SKM-1 treated with dmso at 0.1 percent for 144 hours (cell line): ENCODE data around the gene FILIP1L.
A peak's percentile ranks its signal among the peaks of the same experiment; 100 is the strongest.

Experiments
- DNase-seq: peaks from one replicate; lab custom pipeline; 2025; ENCODE audit not compliant: unreplicated experiment; lab: John Stamatoyannopoulos, UW

FILIP1L gene

DNA sequence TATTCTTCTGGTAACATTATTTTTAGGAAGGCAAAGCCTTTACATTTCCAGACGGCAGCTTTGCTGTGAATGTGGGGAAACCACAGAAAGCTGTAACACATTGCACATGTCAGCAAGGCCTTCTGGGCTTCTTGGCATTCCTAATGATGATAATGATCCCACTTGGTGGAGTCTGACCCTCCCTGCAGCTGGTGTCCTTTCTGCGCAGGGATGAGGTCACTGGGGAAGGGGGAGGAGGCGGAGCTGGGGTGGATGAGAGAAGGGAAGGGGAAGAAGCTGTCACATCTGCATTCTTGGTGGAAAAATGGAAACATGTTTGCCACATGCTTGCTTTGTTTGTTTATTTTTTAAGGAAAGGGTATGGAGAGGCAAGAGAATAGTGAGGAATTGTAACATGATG is 68.6 kb downstream of the FILIP1L start:
- no peak for DNase-seq

DNA sequence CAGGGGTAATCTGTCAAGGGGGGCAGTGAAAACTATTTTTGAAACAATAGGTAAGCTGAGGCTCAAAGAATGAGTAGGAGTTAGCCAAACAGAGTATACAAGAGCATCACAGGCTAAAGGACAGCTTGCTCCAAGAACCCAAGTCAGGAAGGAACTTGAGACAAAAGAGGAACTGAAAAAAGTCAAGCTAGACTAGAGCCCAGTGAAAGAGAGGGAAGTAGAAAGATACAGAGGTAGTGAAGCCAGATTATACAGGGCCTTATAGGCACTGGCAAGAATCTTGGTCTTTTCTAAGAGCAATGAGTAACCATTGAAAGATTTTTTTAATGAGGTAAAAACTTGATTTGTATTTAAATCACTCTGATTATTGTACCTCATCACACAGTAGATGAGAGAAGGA is 69.9 kb downstream of the FILIP1L start:
- DNase-seq, result peak; percentile 95

DNA sequence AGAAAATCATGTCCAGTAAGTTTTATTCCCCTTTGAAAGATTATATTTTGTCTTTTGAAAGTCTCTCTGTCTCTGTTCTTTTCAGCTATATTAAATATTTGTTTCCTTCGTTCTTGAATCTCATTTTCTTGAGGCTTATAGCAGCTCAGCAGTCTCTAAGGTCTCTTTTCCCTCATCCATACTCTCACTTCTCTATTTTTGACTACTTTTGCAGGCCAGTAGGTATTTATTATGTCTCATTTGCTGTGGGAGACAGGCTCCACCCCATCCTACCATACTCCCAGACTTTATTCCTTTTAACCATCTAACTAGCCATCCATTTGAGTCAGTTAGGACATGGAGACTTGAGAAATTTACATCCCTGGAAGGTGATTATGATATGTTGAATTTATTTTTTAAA is 71.0 kb downstream of the FILIP1L start:
- DNase-seq, result no peak

GRCh38 chr3:100042166-100042981 is 71.9 kb downstream of the FILIP1L start:
- DNase-seq, result no peak

DNA sequence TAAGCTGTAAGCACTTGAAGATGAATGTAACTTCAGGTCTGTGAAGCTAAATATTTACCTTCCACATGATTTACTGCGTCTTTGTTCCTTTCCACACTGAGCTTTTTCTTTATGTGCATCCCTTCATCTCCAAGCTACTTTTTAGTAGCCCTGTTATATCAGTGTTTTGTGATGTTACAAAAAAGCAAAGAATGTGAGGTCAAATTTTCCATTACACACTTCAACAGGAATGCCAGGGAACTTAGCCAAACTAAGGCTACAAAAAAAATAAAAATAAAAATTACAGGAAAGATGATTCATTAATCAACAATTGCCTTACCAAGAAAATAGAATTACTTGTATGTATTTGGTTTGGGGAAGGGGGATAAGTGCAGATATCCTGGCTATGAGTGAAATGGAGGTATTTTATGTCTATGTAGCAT is 73.0 kb downstream of the FILIP1L start:
- no peak for DNase-seq

GRCh38 chr3:100040451-100041225 is 73.7 kb downstream of the FILIP1L start:
- no peak for DNase-seq

DNA sequence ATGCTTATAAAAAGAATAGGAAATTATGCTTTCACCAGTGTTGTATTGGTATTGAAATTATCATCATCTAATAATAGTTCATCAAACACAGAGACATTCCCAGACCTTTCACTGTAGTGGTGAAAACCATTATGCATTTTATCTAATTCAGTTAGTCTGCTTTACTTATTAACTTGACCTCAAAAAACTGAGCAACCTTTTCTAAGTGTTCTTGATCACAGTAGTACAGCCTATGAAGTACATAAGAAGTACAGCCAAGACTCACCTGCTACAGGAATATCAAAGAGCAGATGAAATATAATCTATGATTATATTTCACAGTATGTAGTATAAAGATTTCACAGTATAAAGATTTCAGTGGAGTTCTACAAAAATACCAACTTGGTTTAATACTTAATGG is 75.2 kb downstream of the FILIP1L start:
- no peak for DNase-seq

DNA sequence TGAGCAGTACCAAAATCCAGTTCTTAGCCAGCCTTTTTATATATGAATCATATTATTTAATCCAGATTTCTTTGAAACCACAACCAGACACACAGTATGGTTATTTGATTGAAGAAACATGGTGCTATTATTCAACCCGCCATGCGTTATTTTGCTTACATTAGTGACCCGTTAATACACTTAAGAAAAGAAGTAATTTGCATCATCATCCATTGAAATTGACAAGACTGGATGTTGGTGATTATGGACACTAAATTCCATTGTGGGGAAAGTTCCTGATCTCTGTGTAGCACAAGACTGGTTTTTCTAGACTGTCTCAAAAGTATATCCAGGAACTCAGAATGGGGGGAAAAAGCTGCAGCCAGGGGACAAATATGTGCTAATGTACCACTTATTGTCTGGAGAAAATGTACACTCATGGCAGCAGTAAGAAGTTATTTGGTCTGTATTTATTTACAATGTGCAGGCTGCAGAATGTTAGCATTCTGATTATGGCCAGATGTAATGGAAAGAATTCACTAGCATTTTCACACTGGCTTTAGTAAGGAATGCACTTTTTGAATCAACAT is 80.3 kb downstream of the FILIP1L start:
- no peak for DNase-seq

DNA sequence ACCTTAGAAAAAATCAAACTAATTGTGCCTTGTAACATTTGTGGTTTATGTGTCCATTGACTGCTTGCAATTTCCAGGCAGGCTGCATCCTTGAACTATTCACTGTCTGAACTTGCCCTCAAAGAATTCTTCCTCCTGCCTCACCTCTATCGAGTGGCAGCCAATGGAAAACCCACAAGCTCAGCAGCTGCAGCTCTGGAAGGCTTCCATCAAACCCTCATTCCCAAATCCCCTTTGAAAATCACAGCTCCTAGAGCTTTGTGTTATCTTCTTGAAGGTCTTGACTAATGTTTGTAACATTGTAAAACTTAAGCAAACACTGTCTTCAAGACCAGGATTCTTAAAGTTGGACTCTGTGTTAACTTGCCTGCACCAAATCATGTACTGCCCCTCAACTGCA is 81.1 kb downstream of the FILIP1L start:
- DNase-seq, result no peak

DNA sequence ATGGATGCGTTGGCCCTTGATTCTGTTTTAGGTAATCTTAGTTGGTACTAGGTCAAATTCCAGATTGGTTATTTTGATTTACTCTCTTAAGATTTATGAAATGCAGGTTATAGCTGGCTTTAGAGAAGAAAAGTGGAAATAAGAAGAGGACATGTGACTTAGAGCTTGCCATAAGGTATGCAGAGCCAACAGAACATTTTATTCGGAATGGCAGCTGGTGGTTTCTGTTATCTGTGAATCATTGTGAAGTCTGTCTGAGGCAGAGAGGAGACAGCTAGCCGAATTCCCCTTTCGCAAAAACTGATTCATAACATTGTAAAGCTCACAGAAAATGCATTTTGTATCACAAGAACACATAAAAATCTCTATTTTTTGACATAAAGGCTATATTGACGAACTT is 82.1 kb downstream of the FILIP1L start:
- DNase-seq, result no peak

GRCh38 chr3:100030914-100031425 is 83.3 kb downstream of the FILIP1L start:
- no peak for DNase-seq

DNA sequence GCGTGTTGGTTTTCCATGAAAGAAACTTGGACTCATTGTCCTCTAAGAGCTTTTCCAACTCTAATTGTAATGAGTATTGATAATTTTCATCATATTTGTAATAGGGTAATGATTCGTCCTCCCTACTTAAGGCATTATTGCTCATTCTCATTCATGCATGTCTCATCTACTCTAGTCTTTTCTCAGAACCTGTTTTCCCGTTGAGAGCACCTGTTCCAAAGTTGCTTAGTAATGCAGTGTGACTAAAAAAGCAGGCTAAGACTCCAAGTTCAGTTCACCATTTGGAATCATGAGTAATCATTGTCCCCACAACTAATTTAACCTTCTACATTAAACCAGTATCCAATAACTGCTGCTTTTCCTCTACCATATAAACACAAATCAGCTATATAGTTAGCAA is 84.0 kb downstream of the FILIP1L start:
- DNase-seq, result no peak

DNA sequence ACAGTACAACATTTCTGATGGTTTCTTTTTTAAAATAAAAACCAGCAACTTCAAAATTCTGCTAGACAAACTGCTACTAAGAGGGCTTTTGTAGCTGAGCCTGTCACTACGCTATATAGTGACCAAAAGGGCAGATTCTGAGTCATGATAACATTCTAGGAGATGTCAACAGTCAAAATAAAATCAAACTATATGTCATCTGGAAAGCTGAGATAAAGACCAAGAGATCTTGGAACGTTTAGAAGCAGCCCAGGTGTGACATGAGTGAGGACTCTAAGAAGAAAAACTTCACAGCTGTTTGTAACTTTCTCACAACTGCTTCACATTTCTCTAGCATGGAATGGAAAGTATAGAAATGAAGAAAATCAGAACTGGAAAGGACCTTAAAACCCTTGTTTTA is 84.6 kb downstream of the FILIP1L start:
- DNase-seq, result no peak

- no peak for DNase-seq
Observed at GRCh38 chr3:100029052-100029451, 85.2 kb downstream of the FILIP1L start.

DNA sequence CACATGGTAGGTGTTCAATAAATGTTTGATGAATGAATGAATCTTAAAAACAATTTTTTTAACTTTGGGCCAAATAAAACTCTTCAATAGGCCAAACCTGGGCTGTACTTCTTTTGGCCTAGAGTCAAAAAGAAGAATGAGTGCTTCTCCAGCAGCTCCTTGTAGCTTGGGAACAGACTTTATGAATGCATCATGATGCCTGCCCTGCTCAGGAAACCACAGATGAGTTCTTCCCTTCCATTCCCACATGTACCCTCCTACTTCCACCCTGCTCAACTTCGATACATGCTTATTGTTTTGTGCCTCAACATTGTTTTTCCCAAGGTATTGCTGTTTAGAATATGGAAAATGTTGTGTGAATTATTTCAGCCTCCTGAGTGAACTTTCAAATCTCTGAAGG is 87.0 kb downstream of the FILIP1L start:
- no peak for DNase-seq

GRCh38 chr3:100024520-100025303 is 89.6 kb downstream of the FILIP1L start:
- no peak for DNase-seq

DNA sequence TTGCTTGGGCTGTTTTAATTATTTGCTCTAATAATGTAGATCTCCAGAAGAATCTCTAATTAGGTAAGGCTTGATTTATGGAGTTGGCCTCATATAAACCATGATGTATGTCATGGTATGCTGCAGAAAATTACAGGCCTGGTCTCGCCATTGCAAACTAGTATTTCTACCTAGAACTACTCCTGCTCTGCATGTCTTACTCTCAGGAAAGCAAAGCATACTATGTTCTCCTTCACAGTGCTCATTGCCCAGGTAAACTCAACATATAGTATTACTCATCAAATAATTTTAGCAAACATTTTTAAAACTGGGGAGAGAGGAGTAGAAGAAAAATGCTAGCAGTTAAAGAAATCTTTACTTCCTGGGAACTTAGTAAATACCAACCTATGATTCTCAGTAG is 90.7 kb downstream of the FILIP1L start:
- no peak for DNase-seq

DNA sequence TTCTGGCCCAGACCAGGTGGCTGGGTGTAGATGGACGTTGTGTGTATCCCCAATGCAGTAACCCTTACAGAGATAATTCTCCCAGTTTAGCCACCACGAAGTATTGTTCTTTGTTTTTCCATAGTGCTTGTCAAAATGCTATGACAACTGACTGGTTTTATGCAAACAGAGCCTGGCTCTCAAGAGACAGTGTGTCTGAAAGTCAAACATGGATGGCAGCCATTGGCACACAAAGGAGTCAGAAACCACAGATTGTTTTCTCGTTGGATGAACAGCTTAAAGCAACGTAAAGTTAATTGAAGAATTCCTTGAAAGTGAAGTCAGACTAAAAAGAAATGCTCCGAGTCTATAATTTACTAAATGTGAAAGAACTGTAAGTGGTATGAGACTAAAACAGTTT is 91.2 kb downstream of the FILIP1L start:
- DNase-seq, result no peak

DNA sequence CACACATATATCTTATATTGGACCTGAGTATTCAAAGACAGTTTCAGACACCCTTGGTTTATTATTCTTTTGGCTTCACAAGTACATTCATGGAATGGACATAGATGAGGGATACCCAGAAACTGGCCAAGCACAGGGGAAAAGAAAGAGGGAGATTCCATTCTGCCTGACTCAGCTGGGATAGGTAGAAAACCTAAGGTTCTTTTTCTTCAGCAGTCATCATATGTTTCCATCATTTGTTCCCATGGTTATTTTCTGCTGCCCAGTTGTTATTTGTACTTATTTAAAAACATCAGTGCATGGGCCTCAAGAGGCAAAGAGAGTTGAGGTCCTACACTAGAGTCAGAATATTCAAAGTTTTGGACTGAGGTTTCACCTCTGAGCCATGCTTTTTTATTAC is 91.8 kb downstream of the FILIP1L start:
- DNase-seq, result no peak

DNA sequence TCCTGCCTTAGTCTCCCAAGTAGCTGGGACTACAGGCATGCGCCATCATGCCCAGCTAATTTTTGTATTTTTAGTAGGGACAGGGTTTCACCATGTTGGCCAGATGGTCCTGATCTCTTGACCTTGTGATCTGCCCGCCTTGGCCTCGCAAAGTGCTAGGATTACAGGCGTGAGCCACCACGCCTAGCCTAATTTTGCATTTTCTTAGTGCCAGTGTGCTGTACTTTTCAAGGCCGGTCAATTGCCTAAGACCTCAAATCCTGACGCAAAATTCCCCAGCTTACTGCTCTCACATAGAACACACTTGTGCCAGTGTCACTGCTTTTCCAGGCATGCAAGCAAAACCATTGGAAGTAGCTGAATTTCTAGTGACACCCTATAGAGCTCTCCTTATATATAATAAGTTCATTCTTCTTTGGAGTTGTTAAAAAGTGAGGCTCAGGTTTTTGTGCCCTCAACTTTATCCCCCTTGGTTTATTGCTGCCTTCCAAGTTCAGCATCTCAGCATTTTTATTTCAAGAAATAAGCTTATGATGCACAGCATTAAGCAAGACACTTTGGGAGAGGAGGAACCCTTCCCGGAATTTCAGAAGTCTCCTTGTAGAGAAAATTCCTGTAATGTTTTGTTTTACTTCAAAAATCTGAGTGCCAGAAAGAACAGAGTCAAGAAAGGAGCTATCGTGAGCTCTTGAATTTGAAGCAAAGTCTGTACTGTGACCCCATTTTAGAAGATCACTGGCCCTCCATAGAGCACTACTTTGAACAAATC is 93.2 kb downstream of the FILIP1L start:
- DNase-seq, result no peak
